Neural crest cell (in vitro differentiated cells): ENCODE data around the gene MMP25. TPM values are rescaled to one million over a fixed set of nuclear protein-coding genes. Genes with fewer than 3 reads are reported as not detected.

Source experiments
- DNase-seq: peaks from one replicate; pipeline ENCODE4 v3.0.0; 2021; ENCODE audit warnings: low read depth, mixed read lengths, low spot score
- H3K27ac Mint-ChIP-seq: one replicate; pipeline ENCODE4 v1.8.0; 2021; ENCODE audit warnings: mild to moderate bottlenecking, mixed read lengths; ENCODE audit not compliant: unreplicated experiment
- H3K27me3 Mint-ChIP-seq: 2 replicates; pipeline ENCODE4 v1.8.0; 2021; ENCODE audit warnings: low read depth, mild to moderate bottlenecking, mixed read lengths
- H3K36me3 Mint-ChIP-seq: 2 replicates; pipeline ENCODE4 v1.8.0; 2021; ENCODE audit warnings: low read depth, mild to moderate bottlenecking, mixed read lengths
- H3K4me1 Mint-ChIP-seq: 2 replicates; pipeline ENCODE4 v1.8.0; 2021; ENCODE audit warnings: mixed read lengths
- H3K4me3 Mint-ChIP-seq: one replicate; pipeline ENCODE4 v1.8.0; 2021; ENCODE audit warnings: mild to moderate bottlenecking, mixed read lengths
- H3K9me3 Mint-ChIP-seq: 2 replicates; pipeline ENCODE4 v1.8.0; 2021; ENCODE audit warnings: mixed read lengths
- CTCF ChIP-seq: fragments of 200-600 bp; sonication (generic); conservative IDR thresholded peaks from 2 replicates; pipeline ENCODE4 v1.5.0; 2021; ENCODE audit warnings: antibody characterized with exemption, mild to moderate bottlenecking
- total RNA-seq: library from RNA; stranded (reverse); gene quantifications from 2 replicates; pipeline ENCODE4 v1.2.1, GENCODE V29; 2021

MMP25 gene
- total RNA-seq, 1 donor from 2014 or later, result 0.96 TPM

GRCh38 chr16:3004319-3004718, 42.0 kb upstream of the MMP25 start:
- Mint-ChIP-seq H3K27me3 (peaks cover 69% of the 10 kb centered on the region), H3K4me1 (no peaks in the 10 kb centered on the region), H3K4me3 (no peak overlapping the region), H3K36me3 (no peaks in the 10 kb centered on the region), H3K27ac (no peak overlapping the region), H3K9me3 (no peaks in the 10 kb centered on the region)
- no peak for DNase-seq
- TF ChIP-seq CTCF, result no peak

GRCh38 chr16:3004781-3005284, 41.5 kb upstream of the MMP25 start:
- no peak for DNase-seq
- no peaks in the 10 kb centered on the region for H3K36me3 Mint-ChIP-seq
- no peaks in the 10 kb centered on the region for H3K4me1 Mint-ChIP-seq
- H3K27me3 Mint-ChIP-seq, result peaks cover 74% of the 10 kb centered on the region
- TF ChIP-seq CTCF, result no peak
- H3K9me3 Mint-ChIP-seq, result no peaks in the 10 kb centered on the region
- no peak overlapping the region for H3K27ac Mint-ChIP-seq
- no peak overlapping the region for H3K4me3 Mint-ChIP-seq

GRCh38 chr16:3007059-3007956, 39.1 kb upstream of the MMP25 start:
- Mint-ChIP-seq H3K4me1 (no peaks in the 10 kb centered on the region), H3K27ac (no peak overlapping the region), H3K27me3 (peaks cover 88% of the 10 kb centered on the region), H3K9me3 (no peaks in the 10 kb centered on the region), H3K36me3 (no peaks in the 10 kb centered on the region), H3K4me3 (peak overlapping the region; percentile 3)
- no peak for DNase-seq
- no peak for TF ChIP-seq CTCF

GRCh38 chr16:3007957-3008689, 38.2 kb upstream of the MMP25 start:
- no peak overlapping the region for H3K27ac Mint-ChIP-seq
- no peaks in the 10 kb centered on the region for H3K4me1 Mint-ChIP-seq
- H3K9me3 Mint-ChIP-seq, result no peaks in the 10 kb centered on the region
- H3K4me3 Mint-ChIP-seq, result no peak overlapping the region
- no peaks in the 10 kb centered on the region for H3K36me3 Mint-ChIP-seq
- peaks cover 90% of the 10 kb centered on the region for H3K27me3 Mint-ChIP-seq
- DNase-seq, result no peak
- TF ChIP-seq CTCF, result no peak

GRCh38 chr16:3008690-3009037, 37.7 kb upstream of the MMP25 start:
- no peak for DNase-seq
- Mint-ChIP-seq H3K4me1 (no peaks in the 10 kb centered on the region), H3K36me3 (no peaks in the 10 kb centered on the region), H3K27me3 (peaks cover 94% of the 10 kb centered on the region), H3K9me3 (no peaks in the 10 kb centered on the region), H3K4me3 (no peak overlapping the region), H3K27ac (no peak overlapping the region)
- TF ChIP-seq CTCF, result no peak
